Gastrocnemius medialis (tissue), 4 donors: ENCODE measurements around the gene CIDEC.

Experiments used
- CTCF ChIP-seq, 5 experiments: fragments of 450-650 bp in 3 of 5; fragments of 200-600 bp in 2 of 5; sonication (generic) in 2 of 5; IDR thresholded peaks in 4 of 5; conservative IDR thresholded peaks in 1 of 5; 1 replicate in 4 of 5; 2 replicates in 1 of 5; pipeline ENCODE4 v1.5.1; 2016 to 2019; ENCODE audit warnings: antibody characterized with exemption in 5 of 5, mild to moderate bottlenecking in 3 of 5, moderate library complexity in 3 of 5
- POLR2A ChIP-seq, 2 donors: fragments of 450-650 bp; IDR thresholded peaks; one replicate each; pipeline ENCODE4 v1.6.1; 2017; ENCODE audit warnings: antibody characterized with exemption in 2 of 2, mild to moderate bottlenecking in 2 of 2, moderate library complexity in 2 of 2

DNA sequence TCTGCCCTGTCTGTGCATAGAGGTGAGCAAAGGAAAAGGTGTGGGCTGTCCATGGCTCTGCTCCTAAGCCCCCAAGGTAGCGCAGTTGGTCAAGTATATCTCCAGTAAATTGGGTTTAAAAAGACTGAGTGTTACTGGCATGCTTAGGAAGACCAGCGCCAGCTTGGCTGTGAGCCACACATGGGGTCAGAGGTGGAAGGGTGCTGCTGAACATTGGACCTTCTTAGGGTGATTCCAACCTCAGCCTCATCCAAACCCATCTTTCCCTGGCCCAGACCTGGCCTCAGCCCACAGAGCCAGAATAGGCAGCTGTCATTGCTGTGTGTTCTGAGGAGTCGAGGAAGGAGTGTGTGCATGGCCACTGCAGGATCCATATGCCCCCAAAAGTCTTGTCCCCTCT lies 28.2 kb upstream of the CIDEC start:
- no peak for TF ChIP-seq CTCF (IDR thresholded peaks at IDR 0.05 in 4 of 5, conservative IDR thresholded peaks at IDR 0.05 in 1 of 5)
- no peak for TF ChIP-seq POLR2A (IDR thresholded peaks at IDR 0.05)
